Activated CD8-positive, alpha-beta memory T cell treated with anti-CD3 and anti-CD28 coated beads for 48 hours (primary cell): Measurements from ENCODE around the gene SOX18.

ENCODE experiments used
- DNase-seq, 3 experiments: peaks; one replicate each; pipeline ENCODE4 v3.0.0-alpha.2; 2020; ENCODE audit warnings: low read depth in 2 of 3, low spot score in 2 of 3

The SOX18 gene

GRCh38 chr20:64069209-64069613 lies 19.8 kb upstream of the SOX18 start:
- DNase-seq, result no peak

- no peak for DNase-seq
Measured at GRCh38 chr20:64068386-64069208, 19.2 kb upstream of the SOX18 start.

GRCh38 chr20:64067733-64068307 lies 18.4 kb upstream of the SOX18 start:
- no peak for DNase-seq

- no peak for DNase-seq
Measured at GRCh38 chr20:64067005-64067632, 17.7 kb upstream of the SOX18 start.

- peak in 2 of 3 experiments; percentile 46 to 52 for DNase-seq
Measured at GRCh38 chr20:64065974-64066343, 16.5 kb upstream of the SOX18 start.

GRCh38 chr20:64065062-64065973 lies 15.9 kb upstream of the SOX18 start:
- no peak for DNase-seq

GRCh38 chr20:64064145-64064698 lies 14.8 kb upstream of the SOX18 start:
- no peak for DNase-seq

- DNase-seq, result no peak
Measured at GRCh38 chr20:64063389-64064144, 14.1 kb upstream of the SOX18 start.

- peak; percentile 88 to 90 (median 89) for DNase-seq
Measured at GRCh38 chr20:64062596-64063388, 13.4 kb upstream of the SOX18 start, which contains the start of gene TCEA2. Gene TCEA2 (plus strand): TSS chr20:64063198. CDS start chr20:64063313, 115 bp downstream.

GRCh38 chr20:64062276-64062595 lies 12.8 kb upstream of the SOX18 start:
- DNase-seq, result no peak

GRCh38 chr20:64058536-64058935 lies 9.1 kb upstream of the SOX18 start:
- no peak for DNase-seq

- peak; percentile 52 to 85 (median 80) for DNase-seq
Measured at GRCh38 chr20:64057628-64058498, 8.4 kb upstream of the SOX18 start.

- no peak for DNase-seq
Measured at GRCh38 chr20:64056889-64057627, 7.6 kb upstream of the SOX18 start.

- no peak for DNase-seq
Measured at GRCh38 chr20:64056639-64056888, 7.1 kb upstream of the SOX18 start.

GRCh38 chr20:64055893-64056638 lies 6.6 kb upstream of the SOX18 start:
- DNase-seq, result no peak

GRCh38 chr20:64055396-64055892 lies 6.0 kb upstream of the SOX18 start:
- no peak for DNase-seq
